H1 (cell line): ENCODE data around the gene LTBP3.

ENCODE experiments used
- EGR1 ChIP-seq: IDR thresholded peaks from 2 replicates; pipeline ENCODE4 v1.6.1; 2011; ENCODE audit warnings: low read depth, low read length, borderline replicate concordance
- EP300 ChIP-seq, 2 experiments: IDR thresholded peaks; 1 replicate in 1 of 2; 2 replicates in 1 of 2; pipeline ENCODE4 v1.6.1; 2011 to 2012; ENCODE audit warnings: low read depth in 2 of 2, low read length in 2 of 2, mild to moderate bottlenecking in 2 of 2, borderline replicate concordance in 1 of 2, inconsistent platforms in 1 of 2, moderate library complexity in 1 of 2

GRCh38 chr11:65537620-65538231, 20.4 kb downstream of the LTBP3 start:
- TF ChIP-seq EGR1 (no peak), EP300 (IDR thresholded peaks at IDR 0.05; ENCODE audit: borderline replicate concordance in 1 of 2, low read depth in 2 of 2, low read length in 2 of 2) (no peak)
